PC-3 (cell line): Measurements from ENCODE around the gene SIL1.

Experiments
- EZH2 ChIP-seq: fragments of 300-600 bp; sonication (generic); IDR thresholded peaks from one replicate; pipeline ENCODE4 v1.6.1; 2017; ENCODE audit warnings: antibody characterized with exemption, mild to moderate bottlenecking, low read length; ENCODE audit not compliant: unreplicated experiment
- EZH2phosphoT487 ChIP-seq: fragments of 300-600 bp; sonication (generic); IDR thresholded peaks from 2 replicates; pipeline ENCODE4 v1.6.1; 2018; ENCODE audit warnings: mild to moderate bottlenecking, antibody characterized with exemption, low read length, borderline replicate concordance
- TF ChIP-seq, protein P1 (sequence below): fragments of 300-600 bp; sonication (generic); conservative IDR thresholded peaks from 2 replicates; pipeline ENCODE4 v1.5.1; 2017; ENCODE audit warnings: antibody characterized with exemption, low read depth, mild to moderate bottlenecking, low read length

DNA sequence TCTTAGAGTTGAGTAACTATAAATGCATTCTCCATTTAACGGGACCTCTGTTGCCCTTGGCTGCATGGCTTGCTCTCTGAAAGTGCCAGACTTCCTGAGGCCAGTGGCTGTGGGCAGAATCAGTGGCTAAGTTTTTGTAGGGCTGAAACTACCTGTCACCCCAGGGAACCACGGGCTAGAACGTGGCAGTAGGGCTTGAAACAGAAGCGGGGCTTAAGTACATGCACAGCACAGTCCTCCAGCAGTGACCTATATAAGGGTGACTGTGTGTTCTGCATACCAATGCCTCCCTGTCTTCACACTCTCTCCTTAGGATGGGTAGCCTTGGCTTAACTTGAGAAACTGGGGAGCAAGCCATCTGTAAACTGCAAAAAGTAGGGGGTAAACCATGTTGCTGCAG, 279.5 kb downstream of the SIL1 start:
- TF ChIP-seq EZH2phosphoT487 (no peak), EZH2 (no peak)
- TF ChIP-seq, protein P1, sequence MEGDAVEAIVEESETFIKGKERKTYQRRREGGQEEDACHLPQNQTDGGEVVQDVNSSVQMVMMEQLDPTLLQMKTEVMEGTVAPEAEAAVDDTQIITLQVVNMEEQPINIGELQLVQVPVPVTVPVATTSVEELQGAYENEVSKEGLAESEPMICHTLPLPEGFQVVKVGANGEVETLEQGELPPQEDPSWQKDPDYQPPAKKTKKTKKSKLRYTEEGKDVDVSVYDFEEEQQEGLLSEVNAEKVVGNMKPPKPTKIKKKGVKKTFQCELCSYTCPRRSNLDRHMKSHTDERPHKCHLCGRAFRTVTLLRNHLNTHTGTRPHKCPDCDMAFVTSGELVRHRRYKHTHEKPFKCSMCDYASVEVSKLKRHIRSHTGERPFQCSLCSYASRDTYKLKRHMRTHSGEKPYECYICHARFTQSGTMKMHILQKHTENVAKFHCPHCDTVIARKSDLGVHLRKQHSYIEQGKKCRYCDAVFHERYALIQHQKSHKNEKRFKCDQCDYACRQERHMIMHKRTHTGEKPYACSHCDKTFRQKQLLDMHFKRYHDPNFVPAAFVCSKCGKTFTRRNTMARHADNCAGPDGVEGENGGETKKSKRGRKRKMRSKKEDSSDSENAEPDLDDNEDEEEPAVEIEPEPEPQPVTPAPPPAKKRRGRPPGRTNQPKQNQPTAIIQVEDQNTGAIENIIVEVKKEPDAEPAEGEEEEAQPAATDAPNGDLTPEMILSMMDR, result no peak
